ENCODE measurements around the gene CDH24. TPM values are rescaled to one million over a fixed set of nuclear protein-coding genes. Genes with fewer than 3 reads are reported as not detected.

The CDH24 gene
- total RNA-seq, 4 donors from 2014 or later: 2.5 to 5.9 (median 3.6) TPM

GRCh38 chr14:23089498-23090253 is 32.4 kb upstream of the CDH24 start:
- WGBS: 85% methylated on average over 12 of the region's 12 CpGs
- no peak for DNase-seq (ENCODE audit: extremely low spot score)

DNA sequence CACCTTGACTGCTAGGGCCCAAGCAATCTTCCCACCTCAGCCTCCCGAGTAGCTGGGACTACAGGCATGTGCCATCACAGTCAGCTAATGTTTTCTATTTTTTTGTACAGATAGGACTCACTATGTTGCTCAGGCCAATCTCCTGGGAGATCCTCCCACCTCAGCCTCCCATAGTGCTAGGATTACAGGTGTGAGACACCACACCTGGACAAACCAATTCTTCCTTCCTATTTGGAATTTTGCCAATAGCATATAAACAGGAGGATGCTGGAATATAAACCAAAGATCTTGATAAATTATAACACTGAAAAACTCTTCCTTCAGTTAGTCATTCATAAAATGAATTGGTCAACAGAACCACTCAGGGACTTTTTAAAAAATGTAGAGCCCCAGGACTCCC is 29.2 kb upstream of the CDH24 start:
- H3K27me3 ChIP-seq: no peaks in the 10 kb centered on the region
- no peak for TF ChIP-seq EP300 (IDR thresholded peaks at IDR 0.05)
- TF ChIP-seq CTCF (IDR thresholded peaks at IDR 0.05): no peak
- TF ChIP-seq POLR2A (IDR thresholded peaks at IDR 0.05; ENCODE audit: low read depth): no peak
- TF ChIP-seq POLR2AphosphoS5 (IDR thresholded peaks at IDR 0.05): no peak
- no peak overlapping the region for H3K4me3 ChIP-seq
- no peak overlapping the region for H3K27ac ChIP-seq (replicated peaks in 1 of 4)
- H3K4me1 ChIP-seq: peaks cover 0 to 31% (median 13%) of the 10 kb centered on the region in 4 donors
- peaks cover 70 to 100% (median 96%) of the 10 kb centered on the region in 4 donors for H3K36me3 ChIP-seq
- no peaks in the 10 kb centered on the region for H3K9me3 ChIP-seq
- 83% methylated on average over 1 of the region's 1 CpG for WGBS
- intact Hi-C loops (cut with DNase I): no loop called here
- DNase-seq (ENCODE audit: extremely low spot score): no peak

More at GRCh38 chr14:23089498-23090253, 32.4 kb upstream of the CDH24 start:
- Histone ChIP-seq H3K9me3 (no peaks in the 10 kb centered on the region), H3K4me3 (no peak overlapping the region), H3K27ac (replicated peaks in 1 of 4) (no peak overlapping the region), H3K4me1 (peaks cover 22 to 58% (median 38%) of the 10 kb centered on the region in 4 donors), H3K27me3 (no peaks in the 10 kb centered on the region), H3K36me3 (peaks cover 43 to 86% (median 81%) of the 10 kb centered on the region in 4 donors)
- TF ChIP-seq CTCF (IDR thresholded peaks at IDR 0.05) (no peak), POLR2AphosphoS5 (IDR thresholded peaks at IDR 0.05) (no peak), EP300 (IDR thresholded peaks at IDR 0.05) (no peak), POLR2A (IDR thresholded peaks at IDR 0.05; ENCODE audit: low read depth) (no peak)
- intact Hi-C loops (cut with DNase I): no loop called here

- DNase-seq (ENCODE audit: extremely low spot score): no peak
- H3K27ac ChIP-seq (replicated peaks in 1 of 4): no peak overlapping the region
- H3K4me3 ChIP-seq: no peak overlapping the region
- peaks cover 72 to 100% (median 97%) of the 10 kb centered on the region in 4 donors for H3K36me3 ChIP-seq
- peaks cover 0 to 23% (median 9%) of the 10 kb centered on the region in 4 donors for H3K4me1 ChIP-seq
- 71% methylated on average over 3 of the region's 3 CpGs for WGBS
- no peaks in the 10 kb centered on the region for H3K9me3 ChIP-seq
- H3K27me3 ChIP-seq: no peaks in the 10 kb centered on the region
- TF ChIP-seq CTCF (IDR thresholded peaks at IDR 0.05): no peak
- no peak for TF ChIP-seq POLR2AphosphoS5 (IDR thresholded peaks at IDR 0.05)
- no peak for TF ChIP-seq EP300 (IDR thresholded peaks at IDR 0.05)
- no peak for TF ChIP-seq POLR2A (IDR thresholded peaks at IDR 0.05; ENCODE audit: low read depth)
- intact Hi-C loops (cut with DNase I): no loop called here
Measured at GRCh38 chr14:23085458-23085857, 28.1 kb upstream of the CDH24 start.

DNA sequence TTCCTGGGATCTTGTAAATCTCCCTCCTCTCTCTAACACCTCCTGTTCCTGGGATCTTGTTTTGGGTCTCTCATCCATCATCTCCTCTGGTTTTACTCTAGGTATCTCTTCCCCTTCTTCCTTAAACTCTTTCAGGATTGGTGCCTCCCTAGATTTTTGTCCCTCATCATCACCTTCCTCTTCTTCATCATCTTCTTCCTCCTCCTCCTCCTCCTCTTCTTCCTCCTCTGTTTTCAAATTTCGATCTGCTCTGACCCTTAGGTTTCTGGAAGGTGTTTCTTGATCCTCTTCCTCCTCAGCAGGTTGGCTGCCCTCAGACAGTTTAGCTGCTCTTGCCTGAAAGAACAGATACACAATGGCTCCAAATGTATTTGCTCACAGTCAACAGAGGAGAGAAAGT is 23.2 kb upstream of the CDH24 start:
- TF ChIP-seq POLR2A (IDR thresholded peaks at IDR 0.05; ENCODE audit: low read depth) (no peak), CTCF (IDR thresholded peaks at IDR 0.05) (no peak), EP300 (IDR thresholded peaks at IDR 0.05) (no peak), POLR2AphosphoS5 (IDR thresholded peaks at IDR 0.05) (no peak)
- H3K9me3 ChIP-seq: no peaks in the 10 kb centered on the region
- peak overlapping the region in 1 of 4 donors; percentile 63 for H3K27ac ChIP-seq (replicated peaks in 1 of 4)
- no peak overlapping the region for H3K4me3 ChIP-seq
- H3K36me3 ChIP-seq: peaks cover 90 to 100% (median 97%) of the 10 kb centered on the region in 4 donors
- no peak for DNase-seq (ENCODE audit: extremely low spot score)
- peaks cover 14 to 42% (median 36%) of the 10 kb centered on the region in 4 donors for H3K4me1 ChIP-seq
- 82% methylated on average over 1 of the region's 1 CpG for WGBS
- intact Hi-C loops (cut with DNase I): no loop called here
- no peaks in the 10 kb centered on the region for H3K27me3 ChIP-seq
